Activated naive CD4-positive, alpha-beta T cell treated with anti-CD3 and anti-CD28 coated beads for 36 hours (primary cell): ENCODE measurements around the gene GAB2. TPM values are rescaled to one million over a fixed set of nuclear protein-coding genes. Genes with fewer than 3 reads are reported as not detected.
"Not testable (repeated sequence)": the region's sequence is repeated elsewhere in the genome, so short reads cannot be mapped to it uniquely, and the experiment has no call there.

Experiments
- CTCF ChIA-PET: fragments of 350-600 bp; sonication (Branson Sonifier 250); formaldehyde crosslinking; loops from one replicate; lab custom pipeline; 2021; ENCODE audit warnings: antibody characterized with exemption; lab: Charles Lee
- DNase-seq: peaks from one replicate; pipeline ENCODE4 v3.0.0-alpha.2; 2020
- H3K27ac Mint-ChIP-seq: one replicate; pipeline ENCODE4 v1.8.0; 2021; ENCODE audit warnings: mild to moderate bottlenecking, mixed read lengths
- H3K27me3 Mint-ChIP-seq: one replicate; pipeline ENCODE4 v1.8.0; 2021; ENCODE audit warnings: low read depth, mixed read lengths
- H3K36me3 Mint-ChIP-seq: one replicate; pipeline ENCODE4 v1.8.0; 2021; ENCODE audit warnings: low read depth, mixed read lengths
- H3K4me1 Mint-ChIP-seq: one replicate; pipeline ENCODE4 v1.8.0; 2021; ENCODE audit warnings: low read depth, mixed read lengths
- H3K4me3 Mint-ChIP-seq: one replicate; pipeline ENCODE4 v1.8.0; 2021; ENCODE audit warnings: mild to moderate bottlenecking, moderate library complexity, mixed read lengths
- H3K9me3 Mint-ChIP-seq: one replicate; pipeline ENCODE4 v1.8.0; 2021; ENCODE audit warnings: mixed read lengths
- intact Hi-C: fragments of 100-400 bp; cut with micrococcal nuclease; formaldehyde crosslinking; loops from one replicate; pipeline ENCODE4 v1.15.1; 2023
- total RNA-seq, 2 experiments: library from RNA; stranded (reverse); gene quantifications; one replicate each; pipeline ENCODE4 v1.2.3, GENCODE V29; 2021

Gene GAB2
- total RNA-seq, 2 experiments from 2014 or later, result 1.6 to 2.7 TPM

DNA sequence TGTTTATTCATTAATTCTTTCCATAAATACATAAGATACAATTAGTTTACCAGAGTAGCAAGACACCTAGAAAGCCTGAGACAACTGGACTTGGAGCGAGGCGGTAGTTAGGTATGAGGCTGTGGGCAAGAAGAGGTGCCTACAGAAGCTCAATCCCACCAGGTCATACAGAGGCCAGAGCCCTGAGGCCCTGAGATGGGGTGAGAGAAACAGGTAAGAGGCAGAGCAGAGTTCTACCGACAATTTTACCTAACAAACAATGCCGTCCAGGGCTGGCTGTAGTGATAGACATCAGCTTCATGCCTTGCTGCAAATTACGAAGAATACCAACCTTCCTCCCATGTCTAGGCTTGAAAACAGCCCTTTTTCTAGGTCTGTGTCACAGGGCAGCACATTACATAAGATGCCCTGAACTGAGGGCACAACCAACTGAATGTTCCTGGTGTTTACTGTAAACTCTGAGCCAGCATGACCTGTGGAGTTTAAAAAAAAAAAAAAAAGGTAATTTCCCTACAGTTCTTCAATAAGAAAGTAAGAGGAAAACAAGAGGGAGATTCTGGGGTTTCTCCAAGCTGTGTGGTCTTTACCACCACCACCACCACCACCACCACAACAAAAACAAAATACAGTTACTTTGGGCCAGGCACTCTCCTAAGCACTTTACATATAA is 105.8 kb downstream of the GAB2 start:
- intact Hi-C loops, result no loop called here
- H3K9me3 Mint-ChIP-seq, result no peaks in the 10 kb centered on the region
- peaks cover 5% of the 10 kb centered on the region for H3K4me1 Mint-ChIP-seq
- H3K27ac Mint-ChIP-seq, result no peak overlapping the region
- no peak for DNase-seq
- CTCF ChIA-PET, result no interaction called here
- H3K36me3 Mint-ChIP-seq, result no peaks in the 10 kb centered on the region
- no peak overlapping the region for H3K4me3 Mint-ChIP-seq
- H3K27me3 Mint-ChIP-seq, result no peaks in the 10 kb centered on the region

DNA sequence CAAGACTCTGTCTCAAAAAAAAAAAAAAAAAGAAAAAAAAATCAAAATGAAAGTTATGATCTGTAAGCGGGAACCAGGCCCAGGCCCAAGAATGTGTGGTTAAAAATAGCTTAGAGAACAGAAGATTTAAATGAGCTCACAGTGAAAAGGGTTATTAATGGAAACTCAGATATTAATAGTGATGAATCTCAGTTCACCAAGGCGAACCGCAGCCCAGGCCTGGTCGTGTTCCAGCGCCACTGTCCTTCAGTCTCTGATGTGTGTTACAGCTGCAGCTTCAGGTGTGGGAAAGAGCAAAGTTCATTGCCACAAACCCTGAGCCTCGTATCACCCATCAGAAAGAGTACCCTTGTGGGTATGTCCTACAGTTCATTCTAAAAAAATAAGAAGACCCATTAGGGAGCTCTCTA is 107.1 kb downstream of the GAB2 start:
- intact Hi-C loops, result no loop called here
- H3K36me3 Mint-ChIP-seq, result no peaks in the 10 kb centered on the region
- no peak overlapping the region for H3K27ac Mint-ChIP-seq

DNA sequence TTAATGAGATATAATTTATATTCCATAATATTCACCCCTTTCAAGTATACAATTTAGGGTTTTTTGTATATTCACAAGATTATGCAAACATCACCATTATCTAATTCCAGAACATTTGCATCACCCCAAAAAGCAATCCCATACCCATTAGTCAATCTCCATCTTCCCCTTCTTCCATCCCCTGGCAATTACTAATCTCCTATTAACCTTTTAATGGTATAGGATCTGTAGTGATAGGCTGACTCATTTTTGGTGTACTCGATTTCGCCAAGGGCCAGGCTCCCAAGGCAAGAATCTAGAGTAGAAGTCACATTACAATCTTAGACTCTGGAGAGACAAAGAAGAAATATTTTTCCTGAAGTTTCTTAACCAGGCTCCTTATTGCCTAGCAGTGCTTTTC is 113.4 kb downstream of the GAB2 start:
- H3K27ac Mint-ChIP-seq, result no peak overlapping the region
- no peaks in the 10 kb centered on the region for H3K9me3 Mint-ChIP-seq
- CTCF ChIA-PET, result no interaction called here
- intact Hi-C loops, result no loop called here
- H3K36me3 Mint-ChIP-seq, result no peaks in the 10 kb centered on the region
- DNase-seq, result no peak
- H3K27me3 Mint-ChIP-seq, result no peaks in the 10 kb centered on the region
- no peaks in the 10 kb centered on the region for H3K4me1 Mint-ChIP-seq
- H3K4me3 Mint-ChIP-seq, result no peak overlapping the region

More for the DNA sequence above, 107.1 kb downstream of the GAB2 start:
- H3K4me3 Mint-ChIP-seq, result no peak overlapping the region
- no peaks in the 10 kb centered on the region for H3K9me3 Mint-ChIP-seq
- CTCF ChIA-PET, result interaction anchor here (0.6 to 0.8 kb wide), 5 partner anchors 26 to 779 kb away, joined by 3 to 5 read pairs (median 3); no protein-coding TSS in a partner anchor
- DNase-seq, result no peak
- no peaks in the 10 kb centered on the region for H3K27me3 Mint-ChIP-seq
- peaks cover 5% of the 10 kb centered on the region for H3K4me1 Mint-ChIP-seq

DNA sequence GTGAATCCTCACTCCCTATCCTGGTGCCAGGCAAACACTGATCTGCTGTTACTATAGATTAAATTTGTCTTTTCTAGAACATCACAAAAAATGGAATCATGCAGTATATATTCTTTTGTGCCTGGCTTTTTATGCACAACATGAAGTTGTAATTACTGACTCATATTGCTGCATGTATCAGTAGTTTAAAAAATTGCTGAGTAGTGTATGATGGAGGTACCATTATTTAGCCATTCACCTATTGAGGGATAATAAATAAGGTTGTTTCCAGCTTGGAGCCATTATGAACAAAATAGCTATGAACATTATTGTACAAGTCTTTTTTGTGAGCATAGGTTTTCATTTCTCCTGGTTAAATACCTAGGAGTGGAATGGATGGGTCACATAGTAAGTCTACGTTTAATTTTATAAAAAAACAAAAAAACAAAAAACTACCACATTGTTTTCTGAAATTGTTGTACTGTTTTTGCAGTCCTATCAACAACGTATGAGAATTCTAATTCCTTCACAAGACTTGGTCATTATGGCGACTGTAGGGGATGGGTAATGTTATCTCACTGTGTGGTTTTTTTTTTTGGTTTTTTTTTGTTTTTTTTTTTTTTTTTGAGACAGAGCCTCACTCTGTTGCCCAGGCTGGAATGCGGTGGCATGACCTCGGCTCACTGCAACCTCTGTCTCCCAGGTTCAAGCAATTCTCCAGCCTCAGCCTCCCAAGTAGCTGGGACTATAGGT is 117.3 kb downstream of the GAB2 start:
- CTCF ChIA-PET, result no interaction called here
- H3K4me1 Mint-ChIP-seq, result peaks cover 4% of the 10 kb centered on the region
- H3K4me3 Mint-ChIP-seq, result no peak overlapping the region
- intact Hi-C loops, result no loop called here
- no peaks in the 10 kb centered on the region for H3K27me3 Mint-ChIP-seq
- DNase-seq, result no peak
- H3K9me3 Mint-ChIP-seq, result no peaks in the 10 kb centered on the region
- H3K27ac Mint-ChIP-seq, result no peak overlapping the region
- no peaks in the 10 kb centered on the region for H3K36me3 Mint-ChIP-seq

DNA sequence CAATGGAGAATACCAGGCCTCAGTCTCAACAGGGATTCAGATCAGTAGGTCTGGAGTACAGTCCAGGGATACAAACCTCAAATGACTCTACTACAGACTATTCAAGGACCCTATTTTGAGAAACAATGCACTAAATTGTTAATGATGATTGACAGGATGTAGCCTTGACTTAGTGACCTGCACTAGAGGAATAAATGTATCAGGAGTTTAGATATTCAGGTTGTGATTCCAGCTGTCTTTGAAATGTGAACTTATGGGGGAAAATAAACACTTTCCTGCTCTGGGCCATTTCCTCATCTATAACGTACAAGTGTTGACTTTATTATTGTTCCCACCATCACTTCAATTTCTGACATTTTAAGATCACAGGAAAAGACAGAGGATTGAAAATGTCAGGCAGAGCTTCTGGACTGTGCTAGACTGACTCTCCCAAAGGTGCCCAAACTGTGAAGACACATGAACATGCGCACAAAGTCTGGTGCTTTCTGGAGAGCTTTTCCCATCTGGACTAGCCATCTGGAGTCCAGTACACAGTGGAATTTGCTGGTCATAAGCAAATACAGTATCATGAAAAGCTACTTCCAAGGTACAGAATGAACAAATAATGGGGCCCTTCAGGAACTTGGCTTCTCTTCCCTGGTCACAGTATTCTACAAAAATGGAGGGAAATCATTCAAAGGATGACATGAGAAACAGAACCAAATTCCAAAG is 118.5 kb downstream of the GAB2 start:
- intact Hi-C loops, result no loop called here
- CTCF ChIA-PET, result no interaction called here
- H3K4me3 Mint-ChIP-seq, result no peak overlapping the region

DNA sequence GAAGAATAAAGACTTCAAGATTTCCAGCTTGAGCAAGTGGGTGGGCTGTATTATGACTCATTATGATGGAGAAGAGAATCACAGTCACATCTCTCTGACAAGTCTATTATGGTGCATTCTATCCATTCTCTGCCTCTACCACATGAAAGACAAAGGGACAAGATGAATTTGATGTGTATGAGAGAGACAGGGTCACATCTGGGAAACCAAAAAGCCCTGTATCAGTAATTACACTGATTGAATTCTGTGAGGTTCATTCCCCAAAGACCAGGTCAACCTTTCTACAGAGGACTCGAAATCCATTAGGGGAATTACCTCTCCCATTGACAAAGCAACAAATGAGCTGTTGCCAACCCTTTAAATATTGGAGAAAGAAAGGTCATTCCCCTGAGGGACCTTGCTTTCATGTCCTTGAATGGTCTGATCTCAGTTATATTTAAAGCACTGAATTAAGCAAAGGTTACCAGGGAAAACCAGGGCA is 119.3 kb downstream of the GAB2 start:
- peaks cover 4% of the 10 kb centered on the region for H3K4me1 Mint-ChIP-seq
- no peak for DNase-seq
- CTCF ChIA-PET, result no interaction called here

More for the DNA sequence above, 118.5 kb downstream of the GAB2 start:
- H3K36me3 Mint-ChIP-seq, result no peaks in the 10 kb centered on the region
- no peaks in the 10 kb centered on the region for H3K27me3 Mint-ChIP-seq
- H3K27ac Mint-ChIP-seq, result no peak overlapping the region
- H3K9me3 Mint-ChIP-seq, result no peaks in the 10 kb centered on the region
- DNase-seq, result no peak
- H3K4me1 Mint-ChIP-seq, result peaks cover 4% of the 10 kb centered on the region

DNA sequence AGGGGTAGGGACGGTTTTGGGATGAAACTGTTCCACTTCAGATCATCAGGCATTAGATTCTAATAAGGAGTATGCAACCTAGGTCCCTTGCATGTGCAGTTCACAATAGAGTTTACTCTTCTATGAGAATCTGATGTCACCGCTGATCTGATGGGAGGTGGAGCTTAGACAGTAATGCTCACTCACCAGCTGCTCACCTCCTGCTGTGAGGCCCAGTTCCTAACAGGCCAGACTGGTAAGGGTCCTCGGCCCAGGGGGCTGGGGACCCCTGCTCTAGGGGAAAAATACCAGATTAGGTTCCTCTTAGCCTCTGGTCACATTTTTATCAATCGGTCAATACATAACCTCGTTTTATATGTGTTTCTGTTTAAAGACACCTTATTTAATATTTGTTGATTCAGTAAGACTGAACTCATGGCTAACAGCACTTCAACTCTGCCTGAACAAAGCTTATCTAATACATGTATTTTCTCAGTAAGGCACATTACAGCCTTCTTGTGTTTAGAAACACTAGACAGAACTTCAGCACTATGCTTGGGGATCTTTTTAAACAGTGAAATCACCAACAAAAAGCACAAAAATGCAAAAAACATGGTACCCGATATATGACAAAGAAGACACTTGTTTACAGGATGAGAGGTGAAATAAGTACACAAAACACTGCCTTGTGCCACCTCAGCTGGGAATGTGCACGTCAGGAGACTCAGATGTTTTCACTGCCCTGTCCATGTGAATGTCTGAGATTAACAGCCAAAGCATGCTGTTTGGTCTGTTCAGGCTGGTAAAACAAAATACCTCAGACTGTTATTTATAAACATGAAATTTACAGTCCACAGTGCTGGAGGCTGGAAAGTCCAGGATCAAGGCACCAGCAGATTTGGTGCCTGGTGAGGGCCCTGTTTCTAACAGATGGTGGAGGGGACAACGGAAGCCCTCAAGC is 121.4 kb downstream of the GAB2 start:
- Mint-ChIP-seq H3K4me1 (peaks cover 16% of the 10 kb centered on the region), H3K36me3 (no peaks in the 10 kb centered on the region), H3K27me3 (no peaks in the 10 kb centered on the region), H3K4me3 (no peak overlapping the region), H3K27ac (no peak overlapping the region), H3K9me3 (no peaks in the 10 kb centered on the region)
- CTCF ChIA-PET, result no interaction called here
- DNase-seq, result no peak
- intact Hi-C loops, result no loop called here

More for the DNA sequence above, 119.3 kb downstream of the GAB2 start:
- H3K4me3 Mint-ChIP-seq, result no peak overlapping the region
- intact Hi-C loops, result no loop called here
- no peaks in the 10 kb centered on the region for H3K36me3 Mint-ChIP-seq
- H3K27me3 Mint-ChIP-seq, result no peaks in the 10 kb centered on the region
- H3K9me3 Mint-ChIP-seq, result no peaks in the 10 kb centered on the region
- no peak overlapping the region for H3K27ac Mint-ChIP-seq

DNA sequence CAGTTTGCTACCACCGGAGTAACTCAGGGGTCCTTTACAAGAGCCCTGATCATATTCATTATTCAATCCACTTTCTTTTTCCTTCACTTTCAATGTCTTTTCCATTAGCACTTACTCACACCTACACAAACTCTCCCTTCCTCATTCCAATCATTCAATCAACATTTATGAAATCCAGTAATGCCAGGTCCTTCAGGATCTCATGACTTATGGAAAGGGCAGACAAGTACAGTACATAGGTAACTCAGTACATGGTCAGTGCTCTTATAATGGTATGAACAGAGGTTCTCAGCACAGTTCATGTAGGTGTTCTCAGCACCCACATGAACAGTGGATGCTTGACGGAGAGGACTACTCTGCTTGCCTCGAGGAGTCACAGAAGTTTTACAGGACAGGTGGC is 122.3 kb downstream of the GAB2 start:
- intact Hi-C loops, result no loop called here
- CTCF ChIA-PET, result no interaction called here
- peaks cover 23% of the 10 kb centered on the region for H3K4me1 Mint-ChIP-seq
- H3K27ac Mint-ChIP-seq, result no peak overlapping the region
- no peak for DNase-seq
- H3K36me3 Mint-ChIP-seq, result peaks cover 2% of the 10 kb centered on the region
- no peak overlapping the region for H3K4me3 Mint-ChIP-seq
- no peaks in the 10 kb centered on the region for H3K9me3 Mint-ChIP-seq
- H3K27me3 Mint-ChIP-seq, result no peaks in the 10 kb centered on the region

DNA sequence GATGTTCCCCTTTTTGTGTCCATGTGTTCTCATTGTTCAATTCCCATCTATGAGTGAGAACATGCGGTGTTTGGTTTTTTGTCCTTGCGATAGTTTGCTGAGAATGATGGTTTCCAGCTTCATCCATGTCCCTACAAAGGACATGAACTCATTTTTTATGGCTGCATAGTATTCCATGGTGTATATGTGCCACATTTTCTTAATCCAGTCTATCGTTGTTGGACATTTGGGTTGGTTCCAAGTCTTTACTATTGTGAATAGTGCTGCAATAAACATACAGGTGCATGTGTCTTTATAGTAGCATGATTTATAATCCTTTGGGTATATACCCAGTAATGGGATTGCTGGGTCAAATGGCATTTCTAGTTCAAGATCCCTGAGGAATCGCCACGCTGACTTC is 123.5 kb downstream of the GAB2 start:
- intact Hi-C loops, result loop anchor here (5.0 kb wide), 2 partner anchors 33 to 107 kb away; partner anchors contain the start of genes KCTD21 and USP35
- H3K36me3 Mint-ChIP-seq, H3K9me3 Mint-ChIP-seq, CTCF ChIA-PET, DNase-seq, H3K4me3 Mint-ChIP-seq, H3K27me3 Mint-ChIP-seq, H3K27ac Mint-ChIP-seq: not testable (repeated sequence)
- peaks cover 31% of the 10 kb centered on the region for H3K4me1 Mint-ChIP-seq

DNA sequence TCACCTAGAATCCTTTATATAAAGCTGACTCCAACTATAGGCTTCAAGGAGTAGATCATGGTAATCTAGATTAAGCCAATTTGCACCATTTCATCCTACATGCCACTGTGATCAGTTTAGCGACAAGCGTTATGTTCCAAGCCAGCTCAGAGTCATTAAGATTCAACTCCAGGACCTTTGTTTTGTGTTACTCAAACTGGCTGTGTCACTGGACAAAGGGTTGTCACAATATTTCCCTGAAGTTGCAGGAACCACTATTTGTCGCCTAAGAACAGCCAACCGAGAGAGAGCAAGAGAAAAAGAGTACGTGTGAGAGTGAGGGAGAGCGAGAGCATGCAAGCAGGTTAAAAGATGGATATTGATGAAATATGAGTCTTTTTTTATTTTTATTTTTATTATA is 124.1 kb downstream of the GAB2 start:
- H3K27me3 Mint-ChIP-seq, result no peaks in the 10 kb centered on the region
- H3K27ac Mint-ChIP-seq, result no peak overlapping the region
- H3K4me3 Mint-ChIP-seq, result no peak overlapping the region
- no peak for DNase-seq
- CTCF ChIA-PET, result no interaction called here
- peaks cover 31% of the 10 kb centered on the region for H3K4me1 Mint-ChIP-seq
- H3K9me3 Mint-ChIP-seq, result no peaks in the 10 kb centered on the region
- intact Hi-C loops, result loop anchor here (5.0 kb wide), 2 partner anchors 34 to 106 kb away; partner anchors contain the start of genes KCTD21 and USP35
- H3K36me3 Mint-ChIP-seq, result peaks cover 4% of the 10 kb centered on the region

DNA sequence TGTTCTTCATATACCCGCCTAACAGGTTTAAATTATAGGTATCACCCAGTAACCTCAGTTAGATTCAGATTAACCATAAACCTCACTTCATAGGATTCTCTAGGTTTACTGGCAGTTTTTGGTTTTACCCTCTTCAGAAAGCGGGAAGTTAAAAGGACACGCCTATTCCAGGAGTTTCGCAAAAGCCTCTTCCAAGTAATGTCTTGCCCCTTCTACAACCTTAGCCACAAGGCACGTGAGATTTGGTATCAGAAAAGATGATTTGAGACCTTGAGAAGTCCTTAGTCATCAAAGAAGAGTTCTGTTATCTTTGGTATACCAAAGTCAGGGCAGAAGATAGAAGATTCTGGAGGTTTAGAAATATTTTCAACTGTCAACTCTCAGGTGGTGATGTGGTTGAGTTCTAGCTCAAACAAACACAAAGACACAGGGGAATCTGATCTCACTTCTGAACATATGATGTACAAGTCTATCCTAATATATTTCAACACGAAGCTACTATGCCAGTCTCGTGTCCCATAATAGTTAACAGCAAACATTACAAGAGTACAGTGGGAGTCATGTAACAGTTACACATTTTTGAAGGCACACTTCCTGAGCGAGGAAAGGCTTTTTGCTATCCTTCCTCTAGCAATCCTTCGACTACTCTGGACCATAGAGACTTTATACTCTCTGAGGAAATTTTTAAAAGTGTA is 125.4 kb downstream of the GAB2 start:
- H3K4me3 Mint-ChIP-seq, result no peak overlapping the region
- H3K27me3 Mint-ChIP-seq, result no peaks in the 10 kb centered on the region
- intact Hi-C loops, result loop anchor here (5.0 kb wide), 2 partner anchors 35 to 105 kb away; partner anchors contain the start of genes KCTD21 and USP35
- H3K4me1 Mint-ChIP-seq, result peaks cover 27% of the 10 kb centered on the region
- DNase-seq, result peak; percentile 31
- CTCF ChIA-PET, result interaction anchor here (0.7 to 1.1 kb wide), 3 partner anchors 71 to 272 kb away, joined by 3 to 4 read pairs (median 3); no protein-coding TSS in a partner anchor
- peaks cover 4% of the 10 kb centered on the region for H3K36me3 Mint-ChIP-seq
- H3K9me3 Mint-ChIP-seq, result no peaks in the 10 kb centered on the region
- H3K27ac Mint-ChIP-seq, result peak overlapping the region; percentile 78
